NCI-H2227 treated with DMSO at 0.1 percent for 48 hours (cell line): ENCODE results near the gene SYNE2.
"Not testable (repeated sequence)": the region's sequence is repeated elsewhere in the genome, so short reads cannot be mapped to it uniquely, and the experiment has no call there.

ENCODE experiments used
- DNase-seq: peaks from one replicate; lab custom pipeline; 2025; lab: John Stamatoyannopoulos, UW

SYNE2 gene

GRCh38 chr14:64074961-64075612 lies 222.3 kb downstream of the SYNE2 start:
- DNase-seq: no peak

- no peak for DNase-seq
Measured at GRCh38 chr14:64075613-64076005, 222.8 kb downstream of the SYNE2 start.

GRCh38 chr14:64080452-64080851 lies 227.6 kb downstream of the SYNE2 start:
- DNase-seq: no peak

GRCh38 chr14:64081174-64081746 lies 228.5 kb downstream of the SYNE2 start:
- no peak for DNase-seq

GRCh38 chr14:64082837-64083236 lies 230.0 kb downstream of the SYNE2 start:
- DNase-seq: no peak

- DNase-seq: no peak
Measured at GRCh38 chr14:64088647-64088964, 235.8 kb downstream of the SYNE2 start.

GRCh38 chr14:64089920-64090319 lies 237.1 kb downstream of the SYNE2 start:
- DNase-seq: no peak

- DNase-seq: no peak
Measured at GRCh38 chr14:64091217-64091616, 238.4 kb downstream of the SYNE2 start.

GRCh38 chr14:64092338-64092737 lies 239.5 kb downstream of the SYNE2 start:
- DNase-seq: no peak

- no peak for DNase-seq
Measured at GRCh38 chr14:64092940-64093339, 240.1 kb downstream of the SYNE2 start.

GRCh38 chr14:64095620-64096019 lies 242.8 kb downstream of the SYNE2 start:
- DNase-seq: no peak

- no peak for DNase-seq
Measured at GRCh38 chr14:64098120-64098519, 245.3 kb downstream of the SYNE2 start.

- DNase-seq: no peak
Measured at GRCh38 chr14:64107438-64107837, 254.6 kb downstream of the SYNE2 start.

GRCh38 chr14:64109819-64110554 lies 257.2 kb downstream of the SYNE2 start:
- DNase-seq: no peak

- no peak for DNase-seq
Measured at GRCh38 chr14:64110802-64111201, 258.0 kb downstream of the SYNE2 start.

- no peak for DNase-seq
Measured at GRCh38 chr14:64112867-64113678, 260.3 kb downstream of the SYNE2 start.

GRCh38 chr14:64114166-64114565 lies 261.4 kb downstream of the SYNE2 start:
- DNase-seq: no peak

- DNase-seq: no peak
Measured at GRCh38 chr14:64114796-64115195, 262.0 kb downstream of the SYNE2 start.

GRCh38 chr14:64115401-64115800 lies 262.6 kb downstream of the SYNE2 start:
- DNase-seq: no peak

GRCh38 chr14:64117671-64118402 lies 265.0 kb downstream of the SYNE2 start:
- DNase-seq: no peak

- DNase-seq: not testable (repeated sequence)
Measured at GRCh38 chr14:64118403-64118742, 265.6 kb downstream of the SYNE2 start.

GRCh38 chr14:64118892-64119291 lies 266.1 kb downstream of the SYNE2 start:
- DNase-seq: no peak
